Activated CD4-positive, alpha-beta T cell treated with anti-CD3 and anti-CD28 coated beads, Interleukin-2, amount 50 U/mL, for 4 hours (primary cell): ENCODE measurements around the gene KIFC3.

Source experiments
- DNase-seq, 2 experiments: peaks; one replicate each; pipeline ENCODE4 v3.0.0-alpha.2; 2020

KIFC3 gene

DNA sequence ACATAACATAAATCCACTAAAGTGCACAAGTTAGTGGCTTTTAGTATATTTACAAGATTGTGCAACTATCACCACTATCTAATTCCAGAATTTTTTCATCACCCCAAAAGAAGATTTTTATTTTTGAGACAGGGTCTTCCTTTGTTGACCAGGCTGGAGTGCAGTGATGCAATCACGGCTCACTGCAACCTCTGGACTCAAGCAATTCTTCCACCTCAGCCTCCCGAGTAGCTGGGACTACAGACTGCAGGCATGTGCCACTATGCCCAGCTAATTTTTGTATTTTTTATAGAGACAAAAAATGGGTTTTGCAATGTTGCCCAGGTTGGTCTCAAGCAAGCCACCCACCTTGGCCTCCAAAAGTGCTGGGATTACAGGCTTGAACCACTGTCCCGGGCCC, 92.6 kb downstream of the KIFC3 start:
- no peak for DNase-seq
